DMS 273 (cell line): ENCODE results near the gene CAPN10.

ENCODE experiments used
- DNase-seq: peaks from one replicate; lab custom pipeline; 2025; ENCODE audit not compliant: unreplicated experiment; lab: John Stamatoyannopoulos, UW

CAPN10 gene

DNA sequence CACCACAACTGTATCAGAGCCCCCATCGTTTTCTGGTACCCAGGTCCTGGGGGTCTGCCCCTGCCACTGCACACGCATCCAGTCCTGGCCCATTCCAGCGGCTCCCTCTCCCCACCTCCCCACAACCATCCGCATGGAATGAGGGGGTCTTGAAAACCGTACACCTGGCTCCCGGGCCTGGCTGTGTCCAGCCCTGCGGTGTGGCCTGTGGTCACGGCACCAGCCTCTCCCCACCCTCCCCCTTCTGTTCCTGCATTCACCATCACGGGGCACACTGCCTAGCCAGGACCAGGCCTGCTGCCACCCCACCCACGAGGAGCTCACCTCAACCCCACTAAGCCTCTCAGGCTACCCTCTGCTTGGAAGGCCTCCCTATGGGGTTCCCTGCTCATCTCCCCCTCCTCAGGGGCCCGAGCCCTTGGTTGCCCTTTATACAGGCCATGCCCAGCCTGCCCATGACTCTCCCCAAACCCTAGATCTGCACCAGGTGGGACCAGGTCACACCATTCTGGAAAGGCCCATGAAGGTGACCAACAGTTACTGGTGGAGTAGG, 50.1 kb downstream of the CAPN10 start:
- no peak for DNase-seq

DNA sequence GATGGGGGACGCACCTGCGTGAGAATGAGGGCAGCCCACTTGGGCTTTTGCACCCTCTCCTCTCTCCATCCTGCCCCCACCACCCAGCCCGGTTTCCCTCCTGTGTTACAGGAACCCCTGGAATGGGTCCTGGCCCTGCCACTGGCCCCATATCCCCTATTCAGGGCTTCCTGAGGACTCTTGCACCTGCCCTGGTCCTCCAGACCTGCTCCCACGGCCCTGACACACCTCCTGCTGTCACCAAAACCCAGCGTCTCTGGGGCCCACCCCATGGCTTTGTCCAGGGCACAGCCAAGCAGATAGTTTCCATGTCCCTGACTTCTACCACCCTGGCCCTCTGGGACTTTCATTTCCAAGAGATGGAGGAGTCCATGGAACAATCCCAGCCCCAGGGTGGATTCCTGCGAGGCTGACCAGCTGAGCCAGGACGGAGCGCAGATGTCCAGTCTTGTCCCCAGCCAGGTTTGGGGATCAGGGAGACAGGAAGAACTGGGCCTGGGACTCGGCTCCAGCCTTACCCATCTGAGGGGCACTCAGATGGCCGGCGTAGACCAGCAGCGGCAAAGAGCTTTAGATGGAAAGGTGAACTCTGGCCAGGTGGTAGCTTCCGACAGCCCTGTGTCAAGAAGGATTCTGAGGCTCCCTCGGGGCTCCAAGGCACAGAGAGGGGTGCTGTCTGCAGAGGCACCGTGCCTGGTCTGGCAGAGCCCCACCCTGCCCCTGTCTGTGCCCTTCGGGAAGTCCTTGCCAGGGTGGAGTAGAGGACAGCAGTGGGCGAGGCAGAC, 50.8 kb downstream of the CAPN10 start:
- DNase-seq, result no peak

DNA sequence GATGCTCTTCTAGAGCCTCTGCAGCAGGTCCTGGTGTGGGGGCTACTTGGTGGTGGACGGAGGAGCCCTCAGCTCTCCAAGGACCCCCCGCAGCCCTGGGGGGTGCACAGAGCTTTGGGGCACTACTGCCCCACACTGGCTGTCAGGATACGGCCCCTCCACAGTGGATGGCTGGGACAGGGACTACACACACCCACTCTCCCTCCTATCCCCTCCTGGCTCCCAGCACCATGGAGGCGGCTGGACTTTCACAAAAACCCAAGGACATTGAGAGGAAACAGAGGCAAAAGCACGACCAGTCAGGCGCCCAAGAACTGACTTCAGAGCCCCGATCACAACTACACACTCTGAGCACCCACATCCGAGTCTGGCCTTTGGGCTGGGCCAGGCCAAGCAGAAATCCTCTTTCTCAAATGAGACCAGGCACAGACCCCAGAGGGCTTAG, 51.4 kb downstream of the CAPN10 start:
- DNase-seq, result no peak

DNA sequence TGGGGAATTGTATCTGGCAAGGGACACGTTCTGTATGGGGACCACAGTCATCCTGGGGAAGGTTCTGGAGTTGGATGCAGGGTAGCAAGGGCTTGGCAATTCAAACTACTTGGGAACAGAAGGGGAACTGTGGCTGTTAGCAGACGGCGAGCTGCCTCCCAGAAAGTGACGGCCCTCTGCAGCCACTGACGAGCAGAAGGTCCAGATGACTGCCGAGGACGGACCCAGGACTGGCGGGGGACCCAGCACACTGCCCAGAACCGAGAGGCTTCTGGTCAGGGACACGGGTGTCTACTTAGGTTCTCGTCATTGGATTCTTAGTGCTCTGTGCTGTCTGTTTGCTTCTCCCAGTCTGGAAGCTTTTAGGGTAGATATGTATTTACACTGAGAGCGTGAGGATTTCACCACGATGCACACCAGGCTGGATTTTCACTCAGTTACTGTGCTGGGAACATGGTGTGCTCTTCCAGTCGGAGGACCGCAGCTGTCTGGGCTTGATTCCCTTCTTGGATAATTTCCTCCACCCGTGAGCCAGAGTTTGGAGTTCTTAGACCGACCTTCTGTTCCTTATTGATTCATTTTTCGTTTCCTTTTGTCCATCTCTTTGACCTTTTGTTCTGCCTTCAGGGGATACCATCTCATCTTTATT, 52.1 kb downstream of the CAPN10 start:
- DNase-seq, result peak; percentile 26

DNA sequence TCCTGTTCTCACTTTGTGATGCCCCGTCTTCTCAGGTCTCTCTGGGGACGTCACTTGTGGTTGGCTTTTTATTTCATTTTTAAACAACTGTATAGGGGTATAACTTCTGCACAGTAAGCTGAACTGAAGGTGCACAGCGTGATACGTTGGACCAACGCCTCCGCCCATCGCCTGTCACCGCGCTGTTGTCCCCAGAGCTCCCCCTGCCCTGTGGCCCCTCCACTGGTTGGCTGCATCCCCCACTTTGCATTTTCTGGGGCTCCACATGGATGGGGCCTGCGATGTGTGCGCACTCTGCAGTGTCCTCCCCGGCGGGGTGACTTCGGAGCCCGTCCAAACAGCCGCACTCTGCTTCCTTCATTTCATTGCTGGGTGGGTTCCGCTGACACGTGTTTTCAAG, 53.0 kb downstream of the CAPN10 start:
- no peak for DNase-seq

DNA sequence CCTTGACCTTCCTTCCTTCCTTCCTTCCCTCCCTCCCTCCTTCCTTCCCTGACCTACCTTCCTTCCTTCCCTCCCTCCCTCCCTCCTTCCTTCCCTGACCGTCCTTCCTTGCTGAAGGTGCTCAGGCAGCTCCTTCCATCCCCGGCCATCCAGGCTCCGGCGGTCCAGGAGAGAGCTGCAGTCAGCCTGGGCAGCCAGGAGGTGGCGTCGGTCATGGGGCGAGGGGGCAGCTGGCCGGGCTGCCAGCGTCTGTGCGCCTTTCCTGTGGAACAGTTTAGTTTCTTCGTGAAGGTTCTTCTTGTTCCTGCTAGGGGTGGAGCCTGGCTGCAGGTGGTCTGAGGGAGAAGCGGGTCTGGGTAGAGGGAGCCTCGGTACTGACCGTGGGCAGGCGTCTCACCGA, 54.4 kb downstream of the CAPN10 start:
- DNase-seq, result peak; percentile 85

DNA sequence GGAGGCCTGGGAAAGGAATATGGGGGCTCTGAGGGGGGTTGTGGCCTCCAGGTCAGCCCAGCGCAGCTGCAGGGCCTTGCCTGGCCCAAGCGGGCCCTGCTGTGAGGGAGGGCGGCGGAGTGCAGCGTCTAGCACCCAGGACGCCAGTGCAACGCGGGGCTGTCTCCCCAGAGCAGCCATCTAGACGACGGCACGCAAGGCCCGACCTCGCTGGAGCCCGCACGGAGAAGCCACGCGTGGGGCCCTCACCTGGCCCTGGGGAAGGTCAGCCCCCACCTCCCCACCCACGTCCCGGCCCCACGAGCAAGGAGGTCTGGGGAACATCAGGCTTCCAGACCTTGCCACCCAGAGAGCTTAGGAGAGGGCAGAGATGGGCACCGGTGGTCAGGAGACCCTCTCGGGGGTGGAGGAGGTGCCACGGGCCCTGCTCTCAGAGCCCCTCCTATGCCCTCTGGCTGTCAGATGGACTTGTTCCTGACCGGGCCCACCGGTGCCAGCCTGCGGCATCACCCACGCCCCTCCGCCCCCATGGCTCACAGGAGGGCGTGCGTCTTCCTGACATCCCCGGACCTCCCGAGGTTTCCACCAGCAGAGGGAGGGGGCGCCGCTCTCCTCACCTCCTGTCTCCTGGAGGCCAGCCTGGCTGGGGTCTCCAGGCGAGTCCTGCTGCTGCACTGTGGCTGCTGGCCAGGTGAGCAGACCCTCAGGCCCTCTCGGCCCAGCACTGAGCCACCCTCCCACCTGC, 55.7 kb downstream of the CAPN10 start:
- no peak for DNase-seq

DNA sequence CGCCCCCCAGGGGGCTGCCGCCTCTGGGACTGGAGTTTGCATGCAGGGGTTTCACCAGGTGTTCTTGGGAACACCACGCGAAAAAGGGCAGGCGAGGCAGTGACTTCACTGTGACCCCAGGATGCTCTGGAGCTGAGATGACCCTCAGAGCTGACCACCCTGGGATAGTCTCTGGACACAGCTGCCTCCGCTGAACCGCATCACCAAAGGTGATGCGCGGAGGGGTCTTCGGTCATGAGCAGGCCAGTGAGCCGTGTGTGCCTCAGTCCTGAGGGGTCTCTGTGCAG, 56.2 kb downstream of the CAPN10 start:
- DNase-seq, result no peak

DNA sequence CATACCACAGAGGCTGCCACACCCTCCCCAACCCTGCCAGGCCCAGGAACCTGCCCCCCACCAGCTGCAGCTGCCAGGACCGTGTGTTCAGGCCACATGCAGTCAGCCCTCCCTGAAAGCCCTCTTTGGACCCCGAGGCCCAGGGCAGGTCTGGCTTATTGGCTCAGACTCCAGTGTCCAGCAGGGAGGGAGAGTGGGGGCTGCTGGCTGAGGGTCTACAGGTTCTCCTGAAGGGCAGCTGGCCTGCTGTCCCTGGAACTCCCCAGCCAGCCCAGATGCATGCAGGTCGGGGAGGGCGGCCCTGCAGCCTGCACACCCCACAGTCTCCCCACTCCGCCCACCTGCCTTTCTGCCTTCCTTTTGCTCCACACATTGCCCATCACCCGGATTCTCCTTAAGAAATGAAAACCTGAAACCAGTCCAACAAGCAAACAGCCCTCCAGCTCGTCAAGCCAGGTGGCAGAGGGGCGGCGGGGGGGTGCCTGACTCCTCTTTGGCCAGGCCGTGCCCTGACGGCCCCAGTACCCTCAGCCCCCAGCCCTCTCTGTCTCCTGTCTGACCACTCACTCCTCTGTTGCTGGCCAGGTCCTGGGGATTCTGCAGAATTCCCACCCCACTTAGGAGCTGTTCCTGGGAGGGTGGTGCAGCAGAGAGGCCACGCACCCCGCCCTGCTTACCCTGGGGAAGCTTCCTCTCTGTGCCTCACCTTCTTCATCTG, 56.7 kb downstream of the CAPN10 start:
- no peak for DNase-seq

DNA sequence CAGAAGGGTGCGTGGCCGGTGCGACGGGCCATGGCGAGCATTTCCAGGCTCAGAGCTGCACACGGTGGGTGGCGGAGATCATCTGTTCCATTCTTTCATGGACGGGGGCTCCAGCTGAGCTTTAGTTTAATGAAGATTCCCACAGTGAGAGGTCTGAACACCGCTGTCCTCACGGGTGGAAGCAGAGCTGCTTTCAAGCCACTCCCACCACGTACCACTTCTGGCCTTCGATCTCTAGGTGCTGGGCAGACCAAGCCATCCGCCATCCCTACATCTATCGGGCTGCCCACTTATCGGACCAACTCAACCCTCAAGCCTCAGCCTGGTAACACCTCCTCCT, 57.2 kb downstream of the CAPN10 start:
- DNase-seq, result no peak

DNA sequence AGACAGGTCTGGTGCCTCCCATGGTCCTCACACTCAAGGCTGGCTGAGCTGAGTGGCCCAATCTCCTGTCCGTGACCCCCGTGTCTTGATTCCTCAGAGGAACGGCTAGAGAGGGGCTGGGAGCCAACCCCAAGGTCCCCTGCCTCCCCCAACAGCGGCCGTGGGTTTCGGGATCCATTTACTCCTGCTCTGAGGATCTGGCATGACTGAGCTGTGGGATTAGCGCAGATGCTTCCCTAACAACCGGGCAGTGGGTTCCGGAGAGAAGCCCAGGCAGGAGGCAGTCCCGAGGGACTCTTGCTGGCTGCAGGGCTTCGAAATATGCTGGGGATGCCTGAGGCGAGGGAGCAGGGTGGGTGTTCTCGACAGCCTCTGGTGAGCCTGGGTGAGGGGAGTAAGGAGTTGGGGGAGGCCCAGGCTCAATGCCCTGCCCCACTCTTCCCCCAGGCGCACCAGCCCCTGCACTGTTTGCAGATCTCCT, 57.7 kb downstream of the CAPN10 start:
- peak; percentile 45 for DNase-seq

DNA sequence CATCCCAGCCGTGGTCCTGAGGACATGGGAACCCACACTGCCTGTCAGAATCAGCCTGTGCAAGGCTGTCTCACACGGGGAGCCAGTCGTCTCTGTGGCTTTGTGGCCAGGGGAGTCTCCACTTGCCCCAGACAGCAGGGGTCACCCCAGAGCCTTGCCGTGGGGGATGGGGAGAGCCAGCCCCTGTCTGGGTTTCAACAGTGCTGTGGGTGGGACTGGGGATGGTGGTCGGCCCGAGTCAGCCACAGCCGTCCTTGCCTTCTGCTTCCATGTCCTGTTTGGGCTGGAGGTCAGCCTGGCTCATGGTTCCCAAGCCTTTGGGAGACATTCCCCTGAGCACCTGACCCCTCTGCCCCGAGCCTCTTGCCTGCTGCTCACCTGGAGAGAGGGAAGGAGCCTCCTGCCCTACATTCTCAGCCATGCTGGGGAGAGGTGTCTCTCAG, 58.3 kb downstream of the CAPN10 start:
- DNase-seq, result no peak

DNA sequence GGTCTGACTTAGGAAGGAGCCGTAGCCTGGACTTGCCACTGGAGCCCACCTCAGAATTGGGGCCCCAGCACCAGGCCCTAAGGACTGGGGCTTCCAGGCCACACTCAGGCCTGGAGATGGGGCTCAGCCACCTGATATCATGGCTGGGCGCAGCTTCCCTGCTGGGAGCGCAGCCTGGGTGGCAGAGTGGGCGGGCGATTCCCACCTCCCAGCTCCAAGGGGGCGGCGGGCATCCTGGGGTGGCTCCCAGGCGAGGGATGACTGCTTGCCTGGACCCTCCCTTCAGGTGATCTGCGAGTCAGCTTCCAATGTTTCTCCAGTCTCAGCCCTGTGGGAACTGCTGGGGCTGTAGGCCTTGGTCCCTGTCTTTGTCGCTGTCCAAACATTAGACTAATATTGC, 58.8 kb downstream of the CAPN10 start:
- no peak for DNase-seq

DNA sequence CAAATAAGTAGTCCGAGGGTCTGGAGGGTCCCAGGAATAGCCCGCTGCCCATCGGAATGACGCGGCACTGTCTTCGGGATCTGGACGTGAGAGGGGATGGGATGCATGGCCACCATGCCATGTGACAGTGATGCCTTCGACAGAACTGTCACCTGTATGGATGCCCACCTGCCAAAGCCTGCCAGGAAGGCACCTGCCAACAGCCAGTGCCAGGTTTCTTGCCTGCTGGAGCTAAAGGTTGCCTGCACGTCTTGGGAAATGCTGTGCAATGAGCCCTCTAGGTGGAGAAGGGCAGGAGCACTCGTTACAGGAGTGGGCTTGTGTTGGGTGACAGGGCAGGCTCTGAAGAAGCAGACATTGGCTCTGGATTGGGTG, 59.3 kb downstream of the CAPN10 start:
- no peak for DNase-seq

DNA sequence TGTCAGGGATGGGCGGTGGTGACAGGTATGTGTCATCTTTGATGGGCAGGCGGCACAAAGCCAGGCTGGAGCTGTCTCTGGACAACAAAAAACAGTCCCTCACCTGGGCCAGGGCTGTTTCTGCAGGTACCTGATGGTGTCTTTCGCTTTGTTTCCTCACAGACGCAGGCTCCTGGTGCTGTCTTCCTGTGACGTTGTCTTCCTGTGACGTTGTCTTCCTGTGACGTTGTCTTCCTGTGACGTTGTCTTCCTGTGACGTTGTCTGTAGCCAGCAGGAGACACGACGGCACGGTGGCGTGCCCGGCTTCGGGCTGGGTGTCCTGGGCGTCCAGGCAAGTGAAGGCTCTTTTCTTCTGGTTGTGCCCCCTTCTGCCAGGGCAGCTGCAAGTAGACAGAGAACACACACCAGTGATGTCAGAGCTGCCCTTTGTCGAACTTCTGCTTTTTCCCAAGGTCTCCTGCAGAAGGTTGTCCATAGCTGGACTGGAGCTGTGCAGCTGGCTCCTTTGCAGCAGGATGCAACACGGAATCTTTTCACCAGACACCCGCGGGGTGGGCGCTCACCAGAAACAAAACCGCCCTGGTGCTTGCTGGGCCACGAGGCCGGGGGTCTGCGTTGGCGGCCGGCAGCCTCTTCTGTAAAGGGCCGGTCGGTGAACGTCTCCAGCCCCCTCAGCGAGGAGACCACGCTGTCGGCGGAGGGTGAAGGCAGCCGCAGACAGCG, 59.8 kb downstream of the CAPN10 start:
- no peak for DNase-seq

DNA sequence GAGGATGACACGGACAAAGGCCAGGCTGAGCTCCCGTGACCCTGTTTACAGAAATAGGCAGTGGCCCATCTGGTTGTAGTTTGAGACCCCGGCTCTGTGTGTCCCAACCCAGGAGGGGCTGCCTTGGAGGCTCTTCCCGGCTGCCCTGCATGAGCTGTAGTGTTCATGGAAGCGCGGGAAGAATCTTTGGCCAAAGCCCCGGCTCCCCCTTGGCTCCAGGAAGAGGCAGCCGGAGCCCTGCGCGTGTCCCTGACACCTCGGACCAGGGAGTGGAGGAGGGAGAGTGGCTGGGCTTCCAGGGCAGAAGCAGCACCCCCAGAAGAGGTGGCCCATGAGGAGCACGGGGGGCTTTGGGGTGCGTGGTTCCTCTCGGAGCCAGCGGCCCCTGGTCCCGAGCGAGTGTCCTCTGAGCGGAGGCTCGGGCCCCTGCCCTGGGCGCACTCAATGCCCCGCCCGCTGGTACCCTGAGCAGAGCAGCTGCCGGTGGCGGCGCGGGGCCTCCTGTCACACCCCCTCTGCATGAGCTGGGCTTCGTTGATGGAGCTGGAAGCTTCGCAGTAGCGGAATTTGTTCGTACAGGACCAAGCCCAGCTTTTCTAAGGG, 60.5 kb downstream of the CAPN10 start:
- no peak for DNase-seq

DNA sequence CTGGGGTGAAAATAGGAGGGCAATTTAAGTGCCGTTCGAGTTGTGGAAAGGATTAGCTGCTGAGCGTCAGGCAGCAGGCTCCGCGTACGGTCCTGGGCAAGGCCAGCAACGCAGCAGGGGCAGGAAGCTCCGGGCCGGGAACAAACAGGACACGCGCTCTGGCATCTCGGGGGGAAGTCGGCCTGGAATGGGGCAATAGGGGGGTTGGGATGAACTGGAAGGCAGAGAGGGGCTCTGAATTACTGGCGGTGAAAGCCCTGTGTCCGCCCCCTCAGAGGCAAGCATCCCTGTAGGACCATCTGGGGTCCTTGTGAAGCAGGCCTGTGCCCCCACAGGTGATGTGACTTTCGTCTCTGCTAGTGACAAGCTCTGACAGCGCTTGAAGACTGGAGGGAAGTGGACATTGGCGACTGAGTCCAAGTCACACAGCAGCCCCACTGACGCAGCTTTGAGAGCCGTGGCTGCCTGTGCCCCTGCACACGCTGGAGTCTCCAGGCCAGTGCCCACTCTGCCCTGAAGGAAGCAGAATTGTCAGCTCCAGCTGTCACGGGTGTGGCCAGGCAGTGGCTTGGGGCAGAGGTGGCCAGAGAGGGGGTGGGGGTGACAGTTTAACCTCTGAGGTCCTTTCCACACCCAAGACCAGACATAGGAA, 61.1 kb downstream of the CAPN10 start:
- no peak for DNase-seq

DNA sequence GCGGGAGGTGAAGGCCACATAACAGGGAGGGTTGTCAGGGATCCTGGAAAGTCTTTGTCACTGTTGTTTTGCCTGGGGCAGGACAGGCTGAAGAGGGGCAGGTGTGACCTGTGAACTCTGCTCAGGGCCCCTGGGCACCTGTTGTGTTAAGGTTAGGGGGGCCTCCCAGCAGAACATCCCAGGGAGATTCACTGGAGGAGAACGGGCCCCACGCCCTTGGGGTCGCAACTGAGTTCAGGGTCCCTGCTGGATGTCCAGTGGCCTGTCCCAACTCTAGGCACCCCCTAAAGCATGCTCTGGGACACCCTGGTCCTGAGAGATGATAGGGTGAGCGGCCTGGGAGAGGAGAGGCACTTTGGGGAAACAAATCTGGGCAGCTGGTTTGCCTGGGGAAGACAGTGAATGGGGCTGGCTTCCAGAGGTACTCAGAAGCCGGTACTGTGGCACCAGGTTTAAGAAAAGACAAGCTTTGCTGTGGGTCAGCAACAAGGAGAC, 61.7 kb downstream of the CAPN10 start:
- no peak for DNase-seq
